HG03575 (cell line): ENCODE results near the gene CLEC3B.
"Not testable (repeated sequence)": the region's sequence is repeated elsewhere in the genome, so short reads cannot be mapped to it uniquely, and the experiment has no call there.

Experiments used
- ATAC-seq: cut with Tn5 transposase; IDR thresholded peaks from one replicate; pipeline ENCODE4 v1.9.1; 2021; ENCODE audit not compliant: unreplicated experiment, insufficient number of reproducible peaks, low FRiP score; ENCODE audit errors: extremely low read depth

The CLEC3B gene, protein sequence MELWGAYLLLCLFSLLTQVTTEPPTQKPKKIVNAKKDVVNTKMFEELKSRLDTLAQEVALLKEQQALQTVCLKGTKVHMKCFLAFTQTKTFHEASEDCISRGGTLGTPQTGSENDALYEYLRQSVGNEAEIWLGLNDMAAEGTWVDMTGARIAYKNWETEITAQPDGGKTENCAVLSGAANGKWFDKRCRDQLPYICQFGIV

DNA sequence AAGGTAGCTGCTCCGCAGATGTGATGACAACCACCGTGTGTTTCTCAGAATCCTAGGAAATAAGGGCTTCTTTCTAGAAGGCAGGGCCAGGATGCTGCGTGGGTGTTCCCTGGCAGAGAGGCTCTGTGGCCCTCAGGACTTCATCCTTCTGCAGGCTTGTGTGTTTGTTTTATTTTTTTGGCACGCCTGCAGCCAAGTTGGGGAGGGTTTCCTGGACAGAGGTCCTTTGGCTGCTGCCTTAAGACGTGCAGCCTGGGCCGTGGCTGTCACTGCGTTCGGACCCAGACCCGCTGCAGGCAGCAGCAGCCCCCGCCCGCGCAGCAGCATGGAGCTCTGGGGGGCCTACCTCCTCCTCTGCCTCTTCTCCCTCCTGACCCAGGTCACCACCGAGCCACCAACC is at the start of gene CLEC3B:
TSS of gene CLEC3B (plus strand) at position 266 of the 400 bp plus-strand sequence. CDS start at position 326, 60 bp downstream.
- ATAC-seq, result no peak

DNA sequence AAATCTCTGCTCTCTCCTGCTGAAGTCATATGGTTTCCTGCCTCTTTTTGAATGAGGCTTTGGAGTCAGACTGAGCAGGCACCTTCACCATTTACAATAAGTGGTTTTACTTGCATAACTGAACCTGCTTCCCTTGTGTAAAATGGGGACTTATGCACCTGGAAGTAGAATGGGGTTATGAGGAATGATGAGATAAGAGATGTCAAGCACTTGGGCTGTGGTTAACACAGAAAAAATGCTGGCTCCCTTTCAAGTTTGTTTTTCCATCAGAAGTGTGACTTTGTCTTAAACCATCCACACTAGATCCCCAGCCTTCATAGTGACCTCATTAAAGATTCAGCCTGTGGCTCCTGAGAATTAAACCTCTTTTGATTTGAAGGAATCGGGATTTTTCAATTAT is 44.9 kb upstream of the CLEC3B start:
- no peak for ATAC-seq

- ATAC-seq, result no peak
These were observed 44.4 kb upstream of the CLEC3B start for GRCh38 chr3:44981751-44982150.

DNA sequence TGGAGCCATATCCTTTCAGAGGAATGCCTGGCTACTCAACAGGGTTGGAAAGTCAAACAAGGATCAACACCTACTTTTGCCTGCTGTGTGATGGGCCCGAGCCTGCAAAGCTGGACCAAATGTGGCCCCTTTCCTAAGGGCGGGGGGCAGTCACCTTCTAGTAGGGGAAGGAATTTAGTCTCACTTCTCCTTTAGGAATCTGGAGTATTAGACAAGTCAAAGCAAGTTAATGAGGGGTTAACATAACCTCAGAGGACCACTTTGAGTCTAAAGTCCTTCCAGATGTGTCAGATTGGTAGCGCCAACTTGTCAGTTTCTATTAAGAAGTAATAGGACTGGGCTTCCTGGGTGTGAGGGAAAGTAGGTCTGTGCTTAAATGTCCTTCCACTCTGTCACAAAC is 43.3 kb upstream of the CLEC3B start:
- ATAC-seq, result no peak

GRCh38 chr3:44983484-44983941 is 42.6 kb upstream of the CLEC3B start:
- ATAC-seq, result no peak

DNA sequence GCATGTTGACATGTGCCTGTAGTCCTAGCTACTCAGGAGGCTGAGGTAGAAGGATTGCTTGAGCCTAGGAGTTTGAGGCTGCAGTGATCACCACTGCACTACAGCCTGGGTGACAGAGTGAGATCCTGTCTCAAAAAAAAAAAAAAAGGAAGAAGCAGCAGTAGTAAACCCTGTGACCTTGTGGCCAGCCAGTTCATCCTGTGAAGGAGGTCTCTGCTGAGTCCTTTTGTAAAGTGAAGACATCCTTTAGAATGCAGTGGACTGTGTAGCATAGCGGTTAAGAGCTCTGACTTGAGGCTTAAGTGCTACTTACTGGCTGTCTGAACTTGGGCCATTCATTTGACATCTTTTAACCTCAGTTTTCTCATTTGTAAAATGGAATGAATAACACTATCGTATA is 41.8 kb upstream of the CLEC3B start:
- ATAC-seq, result no peak

GRCh38 chr3:44986330-44986729 is 39.8 kb upstream of the CLEC3B start:
- not testable (repeated sequence) for ATAC-seq

DNA sequence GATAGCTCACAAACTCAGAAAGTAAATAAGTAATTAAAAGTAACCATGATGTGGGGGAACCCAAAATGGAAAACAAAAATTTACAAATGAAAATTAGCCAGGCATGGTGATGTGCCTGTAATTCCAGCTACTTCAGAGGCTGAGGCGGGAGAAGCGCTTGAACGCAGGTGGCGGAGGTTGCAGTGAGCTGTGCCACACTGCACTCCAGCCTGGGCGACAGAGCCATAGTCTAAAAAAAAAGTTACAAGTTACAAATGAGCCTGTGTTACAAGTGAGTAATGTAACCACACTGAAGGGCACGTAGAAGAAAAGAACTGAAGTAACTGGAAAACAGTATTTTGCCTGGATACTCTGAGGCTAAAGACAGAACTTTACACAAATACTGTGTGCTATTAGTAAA is 38.8 kb upstream of the CLEC3B start:
- ATAC-seq, result no peak

DNA sequence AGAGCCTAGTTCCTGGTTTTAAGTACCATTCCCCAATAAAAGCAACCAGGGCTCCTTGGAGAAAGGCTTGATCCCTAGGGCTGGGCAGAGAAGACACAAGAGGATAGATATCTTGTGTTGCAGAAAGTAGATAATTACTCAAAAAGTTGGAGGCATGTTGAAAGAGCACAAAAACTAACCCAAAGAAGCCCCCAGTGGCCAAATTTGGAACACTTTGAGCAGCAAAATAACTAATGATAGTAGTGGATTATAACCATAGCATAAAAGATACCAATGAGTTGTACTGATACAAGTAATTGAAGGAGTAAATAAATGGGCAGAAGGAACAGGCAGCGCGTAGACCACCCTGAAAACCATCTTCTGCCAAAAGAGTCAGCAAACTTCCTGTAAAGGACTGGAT is 38.0 kb upstream of the CLEC3B start:
- no peak for ATAC-seq

GRCh38 chr3:44989141-44989540 is 37.0 kb upstream of the CLEC3B start:
- ATAC-seq, result no peak

DNA sequence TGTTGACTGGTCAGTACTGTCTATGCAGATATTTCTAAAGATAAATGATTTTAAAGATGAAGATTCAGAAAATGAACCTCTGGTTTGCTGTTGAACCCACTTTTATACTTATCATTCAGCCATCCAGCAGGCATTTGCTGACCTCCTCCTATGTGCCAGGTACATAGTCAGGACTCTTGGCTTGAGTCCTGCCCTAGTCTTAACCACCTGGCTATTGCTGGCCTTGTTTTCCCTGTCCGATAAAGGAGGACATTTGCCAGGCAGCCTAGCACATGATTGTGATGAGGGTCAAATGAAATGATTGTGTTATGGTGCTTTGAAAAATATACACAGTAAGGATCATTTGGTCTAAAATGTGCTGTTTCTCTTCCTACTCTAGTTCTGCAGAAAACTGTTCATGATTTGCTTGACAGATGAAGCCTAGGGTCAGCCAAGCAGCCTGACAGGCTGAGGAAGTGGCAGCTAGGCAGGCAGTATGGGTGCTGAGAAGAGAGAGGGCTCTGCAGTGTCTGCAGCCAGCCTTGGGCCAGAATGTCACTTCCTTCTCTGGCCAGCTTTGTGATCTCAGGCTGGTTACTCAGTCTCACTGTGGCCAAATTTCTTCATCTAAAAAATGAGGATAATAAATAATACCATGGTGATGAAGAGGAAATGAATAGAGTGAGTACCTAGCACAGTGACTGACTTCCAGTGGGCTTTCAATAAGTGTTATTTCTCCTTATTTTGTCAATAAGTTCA is 36.3 kb upstream of the CLEC3B start:
- ATAC-seq, result no peak

DNA sequence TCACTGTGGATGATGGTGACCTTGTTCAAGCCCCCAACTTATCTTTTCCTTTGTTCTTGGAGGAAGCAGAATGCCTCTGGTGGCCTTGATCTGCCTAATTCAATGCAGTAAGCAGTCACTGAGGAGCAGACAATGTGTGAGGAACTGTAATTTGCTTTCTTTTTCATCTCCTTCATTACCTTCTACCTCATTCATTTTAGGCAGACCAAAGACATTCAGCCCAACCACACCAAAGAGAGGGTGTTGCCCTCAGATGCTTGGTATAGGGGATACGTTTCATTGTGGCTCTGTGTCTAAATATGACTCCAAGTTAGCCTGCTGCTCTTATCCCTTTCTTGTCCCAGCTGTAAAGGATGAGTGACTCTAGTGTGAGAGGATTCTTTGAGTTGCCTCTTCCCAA is 34.8 kb upstream of the CLEC3B start:
- no peak for ATAC-seq

DNA sequence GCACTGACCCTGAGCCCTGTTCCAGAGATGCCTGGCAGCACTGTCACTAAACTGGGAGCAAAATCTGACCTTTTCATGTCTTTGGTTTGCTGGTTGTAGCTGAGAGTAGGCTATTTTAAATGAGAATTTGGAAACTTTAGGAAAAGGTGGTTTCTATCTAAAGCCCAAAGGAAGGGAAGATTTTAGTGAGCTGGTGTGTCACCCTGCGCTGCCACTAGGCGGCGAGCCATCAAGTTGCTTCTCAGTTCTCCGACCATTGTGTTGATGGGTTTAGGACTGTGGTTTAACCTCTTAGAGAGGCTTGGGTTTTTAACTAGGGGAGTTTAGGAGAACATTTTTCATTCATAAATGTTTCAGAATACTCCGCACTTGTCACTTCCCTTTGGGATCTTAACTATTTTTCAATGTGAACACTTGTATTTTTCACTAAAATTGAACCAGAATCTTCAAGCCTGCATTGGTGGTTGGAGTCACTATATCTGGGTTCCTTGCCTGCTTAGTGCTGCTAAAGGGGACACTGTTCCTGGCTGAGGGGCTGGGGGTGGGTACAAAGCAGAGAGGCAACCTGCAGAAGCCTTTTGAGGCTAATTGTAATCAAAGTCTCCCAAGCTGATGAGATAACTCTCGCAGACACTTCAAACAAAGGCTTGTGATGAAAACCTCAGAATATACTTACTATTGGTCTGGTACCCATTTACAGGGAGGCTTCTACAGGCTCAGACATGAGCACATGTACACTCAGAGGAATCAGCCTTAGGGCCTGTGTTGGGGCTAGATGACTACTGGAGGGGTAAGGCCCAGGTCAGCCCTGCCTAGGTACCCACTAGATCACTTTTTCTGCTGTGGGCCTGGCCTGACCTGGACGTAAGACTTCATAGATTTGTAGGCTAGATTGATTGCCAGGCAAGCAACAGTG is 33.3 kb upstream of the CLEC3B start:
- ATAC-seq, result no peak

DNA sequence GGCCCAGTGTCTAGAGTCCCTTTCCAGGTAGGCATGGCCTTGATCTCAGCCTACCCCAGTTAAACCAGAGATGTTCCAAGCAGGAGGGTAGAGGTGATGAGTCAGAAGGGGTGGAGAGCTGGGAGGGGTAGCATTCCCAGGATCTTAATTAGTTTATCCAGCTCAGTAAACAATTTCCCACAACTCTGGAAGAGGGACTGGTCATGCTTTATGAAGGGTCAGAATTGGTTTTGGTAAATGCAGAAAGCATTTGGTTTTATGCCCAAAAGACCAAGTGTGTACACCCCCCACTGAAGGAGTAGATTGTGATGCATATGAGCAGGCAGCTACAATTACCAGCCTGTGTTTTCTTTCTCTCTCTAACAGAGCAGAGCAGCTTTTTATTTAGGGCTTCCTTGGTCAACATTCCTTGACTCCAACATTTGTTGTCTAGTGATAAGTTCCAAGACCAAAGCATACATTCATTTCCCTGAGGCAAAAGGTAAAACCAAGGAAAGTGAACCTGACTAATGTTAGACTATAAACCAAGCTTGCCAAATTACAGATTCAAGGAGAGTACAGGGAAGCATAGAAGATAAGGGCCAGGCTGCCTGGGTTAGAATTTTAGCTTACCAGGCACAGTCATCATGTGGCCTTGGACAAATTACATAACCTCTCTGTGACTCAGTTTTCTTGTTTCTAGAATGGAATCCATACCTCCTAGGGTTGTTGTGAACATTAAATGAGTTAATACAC is 32.5 kb upstream of the CLEC3B start:
- ATAC-seq, result no peak

DNA sequence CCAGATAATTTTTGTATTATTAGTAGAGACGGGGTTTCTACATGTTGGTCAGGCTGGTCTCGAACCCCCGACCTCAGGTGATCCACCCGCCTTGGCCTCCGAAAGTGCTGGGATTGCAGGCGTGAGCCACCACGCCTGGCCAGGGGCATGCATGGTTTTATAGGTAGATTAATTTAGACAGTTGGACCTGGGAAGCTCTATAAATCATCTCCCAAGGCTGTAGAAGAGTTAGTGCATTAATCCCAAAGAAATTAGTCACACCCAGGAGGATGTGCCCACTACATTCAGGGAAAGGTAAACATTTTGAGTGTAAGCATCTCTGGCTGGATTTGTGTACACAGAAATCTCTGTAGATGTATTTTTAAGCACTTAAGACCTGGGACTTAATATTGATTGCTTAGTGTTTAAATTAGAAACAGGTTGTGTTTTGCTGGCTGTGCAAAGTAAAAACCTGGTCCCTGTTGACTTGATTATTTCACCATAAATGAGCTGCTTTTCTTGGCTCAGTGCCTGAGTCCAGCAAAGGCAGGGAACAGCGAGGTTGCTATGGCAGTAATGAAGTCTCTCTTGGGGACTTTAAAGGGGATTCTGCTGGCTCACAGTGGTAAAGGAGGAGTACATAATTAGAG is 30.8 kb upstream of the CLEC3B start:
- ATAC-seq, result no peak

DNA sequence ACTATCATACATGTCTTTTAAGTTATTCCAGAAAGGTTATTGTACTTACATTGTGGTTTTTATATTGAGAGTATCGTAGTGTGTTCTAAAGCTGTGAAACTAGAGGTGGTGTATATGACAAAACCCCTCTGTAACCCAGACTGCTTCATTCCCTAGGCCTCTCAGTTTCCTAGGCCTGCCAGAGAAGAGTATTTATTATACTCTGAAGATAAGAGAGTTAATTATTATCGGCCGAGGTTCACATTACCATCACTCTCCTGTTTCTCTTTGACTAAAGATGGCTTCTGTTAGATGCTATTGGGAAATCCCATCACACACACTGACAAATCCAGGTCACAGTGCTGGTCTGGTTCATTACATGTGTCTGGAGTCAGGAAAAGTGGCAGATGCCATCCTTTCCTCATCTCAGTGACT is 29.5 kb upstream of the CLEC3B start:
- ATAC-seq, result no peak

DNA sequence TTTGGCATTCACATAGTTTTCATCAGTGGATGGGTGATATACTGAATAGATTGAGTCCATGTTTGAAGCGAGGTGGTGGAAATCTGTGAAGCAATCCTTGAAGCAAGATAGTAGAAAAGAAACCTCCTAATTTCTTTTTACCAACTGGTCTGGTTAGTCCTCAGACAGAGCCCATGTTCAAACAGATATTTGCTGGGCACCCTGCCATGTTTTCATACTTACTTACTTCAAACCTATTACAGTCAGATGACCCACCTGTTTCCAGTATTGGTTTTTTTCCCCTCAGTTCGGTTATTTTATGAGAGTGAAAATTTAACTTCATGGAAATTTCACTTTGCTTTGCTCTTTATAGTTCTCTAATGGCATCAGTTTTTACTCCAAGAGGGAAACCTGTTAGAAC is 26.3 kb upstream of the CLEC3B start:
- ATAC-seq, result no peak

- ATAC-seq, result no peak
These were observed 25.3 kb upstream of the CLEC3B start for GRCh38 chr3:45000823-45001222.

GRCh38 chr3:45001738-45002137 is 24.4 kb upstream of the CLEC3B start:
- ATAC-seq, result no peak
